Activated naive CD8-positive, alpha-beta T cell treated with anti-CD3 and anti-CD28 coated beads, Interleukin-2, amount 10 ng/mL, durations not matched to agents 7 days and 5 days (primary cell): ENCODE measurements around the gene PSMD4. TPM values are rescaled to one million over a fixed set of nuclear protein-coding genes. Genes with fewer than 3 reads are reported as not detected.

ENCODE experiments used
- ATAC-seq: fragments of 150-1000 bp; cut with Tn5 transposase; one replicate; pipeline ENCODE4 v1.10.0; 2021; ENCODE audit warnings: low read depth, moderate library complexity
- POLR2A ChIA-PET: fragments of 350-600 bp; sonication (Branson Sonifier 250); formaldehyde crosslinking; loops from one replicate; lab custom pipeline; 2021; ENCODE audit warnings: antibody characterized with exemption; lab: Charles Lee
- DNase-seq: peaks from one replicate; pipeline ENCODE4 v3.0.0; 2021
- H3K27ac Mint-ChIP-seq: one replicate; pipeline ENCODE4 v1.8.0; 2022; ENCODE audit warnings: mild to moderate bottlenecking, mixed read lengths
- H3K27me3 Mint-ChIP-seq: one replicate; pipeline ENCODE4 v1.8.0; 2022; ENCODE audit warnings: mild to moderate bottlenecking, moderate library complexity, mixed read lengths
- H3K36me3 Mint-ChIP-seq: one replicate; pipeline ENCODE4 v1.8.0; 2021; ENCODE audit warnings: mild to moderate bottlenecking, mixed read lengths
- H3K4me1 Mint-ChIP-seq: one replicate; pipeline ENCODE4 v1.8.0; 2021; ENCODE audit warnings: mixed read lengths
- H3K4me3 Mint-ChIP-seq: one replicate; pipeline ENCODE4 v1.8.0; 2022; ENCODE audit warnings: mild to moderate bottlenecking, moderate library complexity, mixed read lengths
- H3K9me3 Mint-ChIP-seq: one replicate; pipeline ENCODE4 v1.8.0; 2021; ENCODE audit warnings: mixed read lengths
- total RNA-seq, 2 experiments: library from RNA; stranded (reverse); gene quantifications; one replicate each; pipeline ENCODE4 v1.2.3, GENCODE V29; 2021

Gene PSMD4
- total RNA-seq, 2 experiments from 2014 or later: 170 to 174 TPM

DNA sequence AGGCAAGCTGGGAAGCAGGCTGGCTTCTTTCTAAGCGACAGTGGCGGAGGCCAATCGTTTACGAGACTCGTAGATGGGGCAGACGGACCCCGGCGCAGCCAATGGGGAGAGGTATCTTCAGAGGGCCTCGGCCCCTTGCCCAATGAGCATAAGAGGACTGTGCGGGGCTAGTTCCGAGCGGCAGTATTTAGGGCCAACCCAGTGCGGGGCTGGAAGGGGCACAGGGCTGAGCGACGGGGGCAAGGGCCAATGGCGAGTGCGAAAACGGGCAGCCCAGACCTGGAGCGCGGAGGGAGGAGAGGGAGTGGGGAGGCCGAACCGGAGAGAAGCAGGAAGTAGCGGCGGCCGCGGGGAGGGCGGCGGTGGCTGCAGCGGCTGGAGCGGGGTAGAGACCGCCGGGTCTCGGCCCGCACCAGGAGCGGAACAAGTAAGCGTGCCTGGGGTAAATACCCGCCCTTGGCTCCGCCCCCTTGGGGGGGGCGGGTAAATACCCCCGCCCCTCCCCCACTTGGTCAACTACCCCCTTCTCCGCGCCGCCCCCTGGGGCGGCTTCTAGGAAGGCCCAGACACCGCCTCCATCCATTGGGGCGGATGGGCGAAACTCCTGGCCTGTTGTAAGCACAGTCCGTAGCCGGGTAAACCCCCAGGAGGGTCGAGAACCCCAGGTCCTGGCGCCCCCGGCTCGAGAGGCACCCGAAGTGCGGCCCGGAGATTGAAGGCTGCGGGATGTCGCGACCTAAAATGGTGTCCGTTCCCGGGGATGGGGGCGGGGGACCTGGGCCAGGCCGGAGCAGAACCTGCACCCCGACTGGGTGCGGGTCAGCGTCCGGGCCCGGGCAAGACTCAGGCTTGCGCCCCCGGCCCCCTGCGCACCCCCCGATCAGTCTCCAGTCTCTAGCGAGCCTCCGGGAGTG is 27.7 kb downstream of the PSMD4 start, which contains the start of gene ZNF687:
Gene ZNF687, plus strand, starts transcription at position 331 of the 914 bp plus-strand sequence. CDS start 3,993 bp downstream, outside the sequence.
- ATAC-seq: peak; percentile 94
- peaks cover 2% of the 10 kb centered on the region for H3K36me3 Mint-ChIP-seq
- H3K27ac Mint-ChIP-seq: peak within 1 kb of the TSS; percentile 98
- DNase-seq: peak; percentile 97
- no peaks in the 10 kb centered on the region for H3K9me3 Mint-ChIP-seq
- H3K27me3 Mint-ChIP-seq: no peaks in the 10 kb centered on the region
- H3K4me1 Mint-ChIP-seq: peaks cover 20% of the 10 kb centered on the region
- peak within 1 kb of the TSS; percentile 99 for H3K4me3 Mint-ChIP-seq
- POLR2A ChIA-PET: interaction anchor here (0.6 to 3.5 kb wide), 22 partner anchors 10 to 918 kb away, joined by 3 to 22 read pairs (median 4); partner anchors contain the start of genes PI4KB, PIP5K1A, POGZ and PSMB4

DNA sequence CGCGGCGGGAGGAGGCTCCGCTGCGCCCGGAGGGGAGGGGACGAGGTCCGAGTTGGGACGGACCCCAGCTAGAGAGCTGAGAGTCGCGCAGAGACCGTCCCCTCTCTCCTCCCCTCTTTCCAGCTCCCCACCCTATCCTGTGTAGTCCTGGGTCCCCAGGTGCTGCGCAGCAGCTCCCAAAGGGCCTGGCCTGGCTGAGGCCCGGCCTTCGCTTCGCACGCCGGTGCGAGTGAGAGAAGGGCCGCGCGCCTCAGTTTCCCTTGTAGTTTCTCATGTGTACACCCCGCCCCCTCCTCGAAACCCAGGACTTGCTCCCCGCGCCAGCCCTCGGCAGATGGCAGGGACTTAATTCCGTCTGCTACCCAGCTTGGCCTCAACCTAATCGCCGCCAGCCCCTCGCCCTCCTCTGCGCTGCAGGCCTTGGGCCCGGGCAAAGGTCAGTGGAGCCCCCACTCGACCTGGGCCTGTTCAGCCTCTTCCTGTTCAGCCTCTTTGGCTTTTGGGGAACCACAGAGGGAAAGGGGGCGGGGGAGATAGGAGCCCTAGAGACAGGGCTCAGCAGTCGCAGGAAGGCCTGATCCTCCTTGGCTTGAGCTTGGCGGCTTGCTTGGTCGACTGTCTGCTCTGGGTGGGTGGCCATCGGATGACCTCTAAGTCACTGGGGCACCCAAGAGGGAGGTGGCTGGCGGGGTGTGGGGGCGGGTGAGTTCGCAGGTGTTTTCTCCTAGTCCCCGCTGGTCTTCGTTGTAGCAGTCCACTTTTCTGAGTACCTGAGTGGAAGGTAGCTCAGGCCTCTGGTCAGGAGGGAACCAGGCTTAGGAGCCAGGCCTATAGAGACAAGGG is 28.6 kb downstream of the PSMD4 start:
- Mint-ChIP-seq H3K4me1 (peaks cover 17% of the 10 kb centered on the region), H3K27me3 (no peaks in the 10 kb centered on the region)
- no peak for ATAC-seq

DNA sequence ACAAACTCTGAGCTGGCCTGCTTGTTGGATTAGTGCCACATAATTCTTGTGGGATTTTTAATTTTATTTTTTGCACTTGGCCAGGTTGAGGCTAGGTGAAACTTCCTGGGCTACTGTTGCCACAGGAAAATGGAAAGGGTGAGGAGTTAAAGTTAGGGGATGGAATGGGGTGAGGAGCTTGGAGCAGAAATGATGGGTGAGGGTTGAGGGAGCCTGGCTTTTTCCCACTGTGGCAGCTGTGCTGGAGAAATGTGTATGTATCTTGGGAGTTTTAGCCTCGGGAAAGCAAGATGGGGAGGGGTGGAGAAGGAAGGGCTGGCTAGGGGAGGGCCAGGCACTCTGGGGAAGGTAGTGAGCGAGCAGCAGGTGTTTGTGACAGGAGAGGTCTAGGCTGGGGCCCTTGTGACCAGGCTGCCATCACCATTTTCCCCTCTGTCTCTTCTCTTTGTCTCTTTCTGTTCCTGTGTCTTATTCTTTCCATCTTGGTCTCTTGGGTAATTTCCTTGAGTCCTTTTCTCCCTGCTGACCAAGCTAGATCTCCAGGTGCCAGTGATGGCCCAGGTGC is 29.6 kb downstream of the PSMD4 start:
- DNase-seq (no peak), ATAC-seq (no peak)
- Mint-ChIP-seq H3K9me3 (no peaks in the 10 kb centered on the region), H3K27me3 (no peaks in the 10 kb centered on the region), H3K4me1 (peaks cover 15% of the 10 kb centered on the region), H3K4me3 (peak overlapping the region; percentile 99), H3K27ac (peak overlapping the region; percentile 98), H3K36me3 (peaks cover 4% of the 10 kb centered on the region)
- POLR2A ChIA-PET: interaction anchor here (0.9 to 3.5 kb wide), 4 partner anchors 10 to 94 kb away, joined by 4 to 22 read pairs (median 5); partner anchors contain the start of genes PI4KB, PSMD4 and VPS72

More for the DNA sequence above, 28.6 kb downstream of the PSMD4 start:
- peaks cover 2% of the 10 kb centered on the region for H3K36me3 Mint-ChIP-seq
- H3K9me3 Mint-ChIP-seq: no peaks in the 10 kb centered on the region
- H3K27ac Mint-ChIP-seq: peak overlapping the region; percentile 98
- peak; percentile 47 for DNase-seq
- peak overlapping the region; percentile 99 for H3K4me3 Mint-ChIP-seq
- POLR2A ChIA-PET: interaction anchor here (0.9 to 3.5 kb wide), 6 partner anchors 11 to 116 kb away, joined by 3 to 22 read pairs (median 4); partner anchors contain the start of genes PSMB4, PSMD4, RFX5 and VPS72

DNA sequence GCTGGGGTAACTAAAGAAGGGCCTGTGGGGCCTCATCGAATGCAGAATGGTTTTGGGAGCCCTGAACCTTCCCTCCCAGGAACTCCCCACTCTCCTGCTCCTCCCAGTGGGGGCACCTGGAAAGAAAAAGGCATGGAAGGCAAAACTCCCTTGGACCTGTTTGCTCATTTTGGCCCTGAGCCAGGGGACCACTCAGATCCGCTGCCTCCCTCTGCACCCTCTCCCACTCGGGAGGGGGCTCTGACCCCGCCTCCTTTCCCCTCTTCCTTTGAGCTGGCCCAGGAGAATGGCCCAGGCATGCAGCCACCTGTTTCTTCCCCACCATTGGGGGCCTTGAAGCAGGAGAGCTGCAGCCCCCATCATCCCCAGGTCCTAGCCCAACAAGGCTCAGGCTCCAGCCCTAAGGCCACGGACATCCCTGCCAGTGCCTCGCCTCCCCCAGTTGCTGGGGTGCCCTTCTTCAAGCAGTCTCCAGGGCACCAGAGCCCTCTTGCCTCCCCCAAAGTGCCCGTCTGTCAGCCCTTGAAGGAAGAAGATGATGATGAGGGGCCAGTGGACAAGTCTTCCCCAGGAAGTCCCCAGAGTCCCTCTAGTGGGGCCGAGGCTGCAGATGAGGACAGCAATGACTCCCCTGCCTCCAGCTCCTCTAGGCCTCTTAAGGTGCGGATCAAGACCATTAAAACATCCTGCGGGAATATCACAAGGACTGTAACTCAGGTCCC is 32.2 kb downstream of the PSMD4 start:
- POLR2A ChIA-PET: no interaction called here
- Mint-ChIP-seq H3K36me3 (peaks cover 4% of the 10 kb centered on the region), H3K4me3 (no peak overlapping the region), H3K4me1 (peaks cover 18% of the 10 kb centered on the region), H3K9me3 (no peaks in the 10 kb centered on the region), H3K27ac (no peak overlapping the region), H3K27me3 (no peaks in the 10 kb centered on the region)
- DNase-seq (no peak), ATAC-seq (no peak)

DNA sequence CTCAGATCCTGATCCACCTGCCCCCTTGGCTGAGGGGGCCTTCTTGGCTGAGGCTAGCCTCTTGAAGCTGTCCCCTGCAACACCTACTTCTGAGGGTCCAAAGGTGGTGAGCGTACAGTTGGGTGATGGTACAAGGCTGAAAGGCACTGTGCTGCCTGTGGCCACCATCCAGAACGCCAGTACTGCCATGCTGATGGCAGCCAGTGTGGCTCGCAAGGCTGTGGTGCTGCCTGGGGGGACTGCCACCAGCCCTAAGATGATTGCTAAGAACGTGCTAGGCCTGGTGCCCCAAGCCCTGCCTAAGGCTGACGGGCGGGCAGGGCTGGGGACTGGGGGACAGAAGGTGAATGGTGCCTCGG is 32.8 kb downstream of the PSMD4 start:
- peaks cover 4% of the 10 kb centered on the region for H3K36me3 Mint-ChIP-seq
- H3K4me1 Mint-ChIP-seq: peaks cover 18% of the 10 kb centered on the region

DNA sequence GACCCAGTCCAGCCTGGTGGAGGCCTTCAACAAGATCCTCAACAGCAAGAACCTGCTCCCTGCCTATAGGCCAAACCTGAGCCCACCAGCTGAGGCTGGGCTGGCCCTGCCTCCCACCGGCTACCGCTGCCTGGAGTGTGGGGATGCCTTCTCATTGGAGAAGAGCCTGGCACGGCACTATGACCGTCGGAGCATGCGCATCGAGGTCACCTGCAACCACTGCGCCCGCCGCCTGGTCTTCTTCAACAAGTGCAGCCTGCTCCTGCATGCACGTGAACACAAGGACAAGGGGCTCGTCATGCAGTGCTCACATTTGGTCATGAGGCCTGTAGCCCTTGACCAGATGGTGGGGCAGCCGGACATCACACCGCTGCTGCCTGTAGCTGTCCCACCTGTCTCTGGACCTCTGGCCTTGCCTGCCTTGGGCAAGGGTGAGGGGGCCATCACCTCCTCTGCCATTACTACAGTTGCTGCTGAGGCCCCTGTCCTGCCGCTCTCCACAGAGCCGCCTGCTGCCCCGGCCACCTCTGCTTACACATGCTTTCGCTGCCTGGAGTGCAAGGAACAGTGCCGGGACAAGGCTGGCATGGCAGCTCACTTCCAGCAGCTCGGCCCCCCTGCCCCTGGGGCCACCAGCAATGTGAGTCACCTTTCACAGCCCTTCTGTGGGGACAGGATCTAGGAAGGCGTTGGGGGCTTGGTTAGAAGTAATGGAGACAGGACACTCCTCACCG is 33.4 kb downstream of the PSMD4 start:
- no peaks in the 10 kb centered on the region for H3K9me3 Mint-ChIP-seq
- ATAC-seq: no peak
- H3K36me3 Mint-ChIP-seq: peaks cover 6% of the 10 kb centered on the region
- no peak overlapping the region for H3K27ac Mint-ChIP-seq
- peaks cover 18% of the 10 kb centered on the region for H3K4me1 Mint-ChIP-seq
- no peak overlapping the region for H3K4me3 Mint-ChIP-seq
- POLR2A ChIA-PET: no interaction called here
- H3K27me3 Mint-ChIP-seq: no peaks in the 10 kb centered on the region
- no peak for DNase-seq

More for the DNA sequence above, 32.8 kb downstream of the PSMD4 start:
- Mint-ChIP-seq H3K27me3 (no peaks in the 10 kb centered on the region), H3K9me3 (no peaks in the 10 kb centered on the region), H3K27ac (no peak overlapping the region), H3K4me3 (no peak overlapping the region)
- POLR2A ChIA-PET: no interaction called here
- DNase-seq (no peak), ATAC-seq (no peak)

DNA sequence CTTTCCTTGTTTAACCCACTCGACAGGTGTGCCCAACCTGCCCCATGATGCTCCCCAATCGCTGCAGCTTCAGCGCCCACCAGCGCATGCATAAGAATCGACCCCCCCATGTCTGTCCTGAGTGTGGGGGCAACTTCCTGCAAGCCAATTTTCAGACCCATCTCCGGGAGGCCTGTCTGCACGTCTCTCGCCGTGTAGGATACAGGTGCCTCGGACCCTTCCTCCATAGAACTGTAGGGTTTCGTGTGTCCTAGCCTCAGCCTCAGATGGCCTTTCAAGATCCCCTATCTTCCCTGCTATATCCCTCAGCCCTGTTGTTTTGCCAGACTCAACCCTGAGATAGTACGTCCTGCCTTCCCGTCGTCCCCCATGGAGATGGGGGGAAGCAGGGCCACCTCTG is 34.0 kb downstream of the PSMD4 start:
- no peak overlapping the region for H3K4me3 Mint-ChIP-seq
- no peak for DNase-seq
- no peak for ATAC-seq
- H3K36me3 Mint-ChIP-seq: peaks cover 6% of the 10 kb centered on the region
- H3K27me3 Mint-ChIP-seq: no peaks in the 10 kb centered on the region
- H3K4me1 Mint-ChIP-seq: peaks cover 13% of the 10 kb centered on the region
- H3K27ac Mint-ChIP-seq: peak overlapping the region; percentile 2
- H3K9me3 Mint-ChIP-seq: no peaks in the 10 kb centered on the region
- POLR2A ChIA-PET: no interaction called here

DNA sequence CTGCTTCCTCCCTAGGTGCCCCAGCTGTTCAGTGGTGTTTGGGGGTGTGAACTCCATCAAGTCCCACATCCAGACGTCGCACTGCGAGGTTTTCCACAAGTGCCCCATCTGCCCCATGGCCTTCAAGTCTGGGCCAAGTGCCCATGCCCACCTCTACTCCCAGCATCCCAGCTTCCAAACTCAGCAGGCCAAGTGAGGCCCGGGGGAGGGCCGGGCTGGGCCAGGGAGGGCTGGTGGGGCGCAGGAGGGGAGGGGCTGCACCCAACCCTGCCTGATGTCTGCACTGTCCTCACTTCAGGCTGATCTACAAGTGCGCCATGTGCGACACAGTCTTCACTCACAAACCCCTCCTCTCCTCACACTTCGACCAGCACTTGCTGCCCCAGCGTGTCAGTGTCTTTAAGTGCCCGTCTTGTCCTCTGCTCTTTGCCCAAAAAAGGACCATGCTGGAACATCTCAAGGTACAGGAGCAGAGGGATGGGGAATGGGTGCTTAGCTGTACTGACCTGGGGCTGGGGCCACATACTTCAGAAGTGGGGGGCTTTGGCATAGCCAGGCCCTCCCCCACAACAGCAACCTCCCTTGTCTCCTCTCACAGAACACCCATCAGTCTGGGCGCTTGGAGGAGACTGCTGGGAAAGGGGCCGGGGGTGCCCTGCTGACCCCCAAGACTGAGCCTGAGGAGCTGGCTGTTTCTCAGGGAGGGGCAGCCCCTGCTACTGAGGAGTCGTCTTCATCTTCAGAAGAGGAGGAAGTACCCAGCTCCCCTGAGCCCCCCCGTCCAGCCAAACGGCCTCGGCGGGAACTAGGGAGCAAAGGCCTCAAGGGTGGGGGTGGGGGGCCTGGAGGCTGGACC is 34.8 kb downstream of the PSMD4 start:
- H3K27me3 Mint-ChIP-seq: no peaks in the 10 kb centered on the region
- peaks cover 11% of the 10 kb centered on the region for H3K36me3 Mint-ChIP-seq
- H3K9me3 Mint-ChIP-seq: no peaks in the 10 kb centered on the region
- peaks cover 5% of the 10 kb centered on the region for H3K4me1 Mint-ChIP-seq
- no peak overlapping the region for H3K4me3 Mint-ChIP-seq
- ATAC-seq: no peak
- peak overlapping the region; percentile 42 for H3K27ac Mint-ChIP-seq
- POLR2A ChIA-PET: interaction anchor here (0.6 kb wide), 1 partner anchor 620 kb away, joined by 3 read pairs; no protein-coding TSS in a partner anchor
- no peak for DNase-seq

DNA sequence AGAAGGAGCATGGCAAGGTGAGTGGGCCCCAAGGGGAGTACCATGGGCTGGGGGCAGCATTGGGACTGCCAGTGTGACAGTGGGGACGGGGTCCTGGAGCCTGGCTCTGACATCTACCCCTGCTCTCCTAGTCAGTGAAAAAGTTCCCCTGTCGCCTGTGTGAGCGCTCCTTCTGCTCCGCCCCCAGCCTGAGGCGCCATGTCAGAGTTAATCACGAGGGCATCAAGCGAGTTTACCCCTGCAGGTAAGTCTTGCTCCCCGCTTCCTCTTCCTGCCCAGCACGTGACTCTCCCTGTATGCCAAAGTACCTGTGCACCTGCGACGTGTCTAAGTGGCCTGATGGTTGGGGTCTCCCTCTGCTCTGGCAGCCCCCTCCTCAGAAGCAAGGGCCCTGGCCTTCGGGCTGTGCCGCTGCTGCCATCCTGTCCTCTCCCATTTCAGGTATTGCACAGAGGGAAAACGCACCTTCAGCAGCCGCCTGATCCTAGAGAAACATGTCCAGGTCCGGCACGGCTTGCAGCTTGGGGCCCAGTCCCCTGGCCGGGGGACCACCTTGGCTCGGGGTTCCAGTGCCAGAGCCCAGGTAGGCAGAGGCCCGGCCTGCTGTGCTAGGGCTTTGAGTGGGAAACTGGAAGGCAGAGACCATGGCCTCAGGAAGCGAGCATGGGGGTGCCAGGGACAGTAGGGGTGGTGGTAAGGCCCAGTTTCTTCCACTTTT is 35.6 kb downstream of the PSMD4 start:
- DNase-seq: no peak
- Mint-ChIP-seq H3K9me3 (no peaks in the 10 kb centered on the region), H3K4me1 (peaks cover 2% of the 10 kb centered on the region), H3K36me3 (peaks cover 11% of the 10 kb centered on the region), H3K27ac (no peak overlapping the region), H3K27me3 (no peaks in the 10 kb centered on the region), H3K4me3 (no peak overlapping the region)
- no peak for ATAC-seq
- POLR2A ChIA-PET: interaction anchor here (0.6 kb wide), 1 partner anchor 619 kb away, joined by 3 read pairs; no protein-coding TSS in a partner anchor

DNA sequence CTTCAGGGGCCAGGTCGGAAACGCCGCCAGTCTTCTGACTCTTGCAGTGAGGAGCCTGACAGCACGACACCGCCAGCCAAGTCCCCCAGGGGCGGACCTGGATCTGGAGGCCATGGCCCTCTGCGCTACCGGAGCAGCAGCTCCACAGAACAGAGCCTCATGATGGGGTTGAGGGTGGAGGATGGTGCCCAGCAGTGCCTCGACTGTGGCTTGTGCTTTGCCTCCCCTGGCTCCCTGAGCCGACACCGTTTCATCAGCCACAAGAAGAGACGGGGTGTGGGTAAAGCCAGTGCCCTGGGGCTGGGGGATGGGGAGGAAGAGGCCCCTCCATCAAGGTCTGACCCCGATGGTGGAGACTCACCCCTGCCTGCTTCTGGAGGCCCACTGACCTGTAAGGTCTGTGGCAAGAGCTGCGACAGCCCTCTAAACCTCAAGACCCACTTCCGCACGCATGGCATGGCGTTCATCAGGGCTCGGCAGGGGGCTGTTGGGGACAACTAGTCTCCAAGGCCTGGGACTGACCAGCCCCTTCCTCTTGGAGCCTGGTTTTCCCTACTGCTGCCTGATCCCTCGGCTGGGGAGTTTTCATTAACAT is 36.3 kb downstream of the PSMD4 start:
- H3K27me3 Mint-ChIP-seq: no peaks in the 10 kb centered on the region
- DNase-seq: no peak
- H3K36me3 Mint-ChIP-seq: peaks cover 12% of the 10 kb centered on the region

More for the DNA sequence above, 36.3 kb downstream of the PSMD4 start:
- POLR2A ChIA-PET: no interaction called here
- Mint-ChIP-seq H3K9me3 (no peaks in the 10 kb centered on the region), H3K4me3 (no peak overlapping the region), H3K27ac (no peak overlapping the region), H3K4me1 (peaks cover 2% of the 10 kb centered on the region)
- no peak for ATAC-seq
